TTC549 (cell line): Measurements from ENCODE around the gene SIRT6.
"Not testable (repeated sequence)": the region's sequence is repeated elsewhere in the genome, so short reads cannot be mapped to it uniquely, and the experiment has no call there.

Experiments used
- FAIRE-seq: peaks from 2 replicates; lab custom pipeline; 2012; peaks lifted over from hg19 to GRCh38; lab: Jason Lieb, UNC

Gene SIRT6

DNA sequence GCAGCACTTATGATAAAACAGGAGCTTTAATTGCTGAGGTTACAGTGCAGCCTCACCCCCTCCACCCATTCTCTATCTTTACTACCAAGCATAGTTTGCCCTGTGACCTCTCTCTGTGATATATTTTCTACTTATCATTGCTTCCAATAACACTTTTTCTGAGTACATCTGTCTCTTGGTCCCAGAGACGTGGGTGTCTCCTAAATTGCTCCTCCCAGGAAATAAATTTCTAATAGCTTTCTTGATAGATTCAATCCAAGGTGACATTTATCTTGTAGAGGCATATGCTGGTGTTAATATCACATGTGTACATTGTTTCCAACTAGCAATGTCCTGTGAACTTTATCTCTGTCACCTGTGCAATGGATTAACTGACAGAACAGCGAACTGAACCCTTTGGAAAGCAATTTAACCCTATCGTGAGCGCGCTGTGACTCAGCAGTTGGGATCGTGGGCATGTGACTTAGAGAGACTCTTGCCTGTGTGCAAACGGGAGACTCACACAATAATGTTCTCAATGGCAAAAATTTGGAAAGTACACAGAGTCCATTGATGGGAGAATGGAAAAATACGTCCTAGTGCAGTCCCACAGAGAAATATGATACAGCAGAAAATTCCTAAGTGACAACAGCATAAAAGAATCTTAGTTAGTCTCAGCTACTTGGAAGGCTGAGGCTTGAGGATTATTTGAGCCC is 51.5 kb downstream of the SIRT6 start:
- no peak for FAIRE-seq

DNA sequence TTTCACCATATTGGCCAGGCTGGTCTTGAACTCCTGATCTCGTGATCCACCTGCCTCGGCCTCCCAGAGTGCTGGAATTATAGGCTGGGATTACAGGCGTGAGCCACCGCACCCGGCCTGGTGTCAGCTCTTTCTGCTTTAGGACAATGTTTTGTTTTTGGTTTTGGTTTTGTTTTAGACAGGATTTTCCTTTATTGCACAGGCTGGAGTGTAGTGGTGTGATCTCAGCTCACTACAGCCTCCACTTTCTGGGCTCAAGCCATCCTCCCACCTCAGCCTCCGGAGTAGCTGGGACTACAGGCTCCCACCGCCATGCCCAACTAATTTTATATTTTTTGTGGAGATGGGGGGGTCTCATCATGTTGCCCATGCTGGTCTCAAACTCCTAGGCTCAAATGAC is 53.3 kb downstream of the SIRT6 start:
- FAIRE-seq: not testable (repeated sequence)

DNA sequence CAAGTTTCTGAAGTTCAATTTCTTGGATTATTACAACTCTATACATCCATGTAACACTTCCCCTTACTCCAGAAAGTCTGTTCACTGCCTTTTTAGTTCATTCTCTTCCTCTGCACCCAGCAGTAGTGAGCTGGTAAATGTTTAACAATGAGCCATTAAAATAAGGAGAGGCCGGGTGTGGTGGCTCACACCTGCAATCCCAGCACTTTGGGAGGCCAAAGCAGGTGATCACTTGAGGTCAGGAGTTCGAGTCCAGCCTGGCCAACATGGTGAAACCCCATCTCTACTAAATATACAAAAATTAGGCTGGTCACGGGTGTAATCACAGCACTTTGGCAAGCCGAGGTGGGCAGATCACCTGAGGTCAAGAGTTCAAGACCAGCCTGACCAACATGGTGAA is 55.0 kb downstream of the SIRT6 start:
- FAIRE-seq: not testable (repeated sequence)

- FAIRE-seq: no peak
Measured at GRCh38 chr19:4124638-4125037, 57.7 kb downstream of the SIRT6 start.
